PC-9 (cell line): ENCODE measurements around the gene ZMIZ1.

ENCODE experiments used
- EZH2 ChIP-seq: fragments of 200-600 bp; sonication (generic); IDR thresholded peaks from 2 replicates; pipeline ENCODE4 v1.8.0; 2017; ENCODE audit warnings: antibody characterized with exemption, low read depth
- TF ChIP-seq, protein P1 (sequence below): fragments of 200-600 bp; sonication (generic); conservative IDR thresholded peaks from 2 replicates; pipeline ENCODE4 v1.6.1; 2017; ENCODE audit warnings: mixed run types, antibody characterized with exemption, mild to moderate bottlenecking, moderate library complexity

- TF ChIP-seq, protein P1, sequence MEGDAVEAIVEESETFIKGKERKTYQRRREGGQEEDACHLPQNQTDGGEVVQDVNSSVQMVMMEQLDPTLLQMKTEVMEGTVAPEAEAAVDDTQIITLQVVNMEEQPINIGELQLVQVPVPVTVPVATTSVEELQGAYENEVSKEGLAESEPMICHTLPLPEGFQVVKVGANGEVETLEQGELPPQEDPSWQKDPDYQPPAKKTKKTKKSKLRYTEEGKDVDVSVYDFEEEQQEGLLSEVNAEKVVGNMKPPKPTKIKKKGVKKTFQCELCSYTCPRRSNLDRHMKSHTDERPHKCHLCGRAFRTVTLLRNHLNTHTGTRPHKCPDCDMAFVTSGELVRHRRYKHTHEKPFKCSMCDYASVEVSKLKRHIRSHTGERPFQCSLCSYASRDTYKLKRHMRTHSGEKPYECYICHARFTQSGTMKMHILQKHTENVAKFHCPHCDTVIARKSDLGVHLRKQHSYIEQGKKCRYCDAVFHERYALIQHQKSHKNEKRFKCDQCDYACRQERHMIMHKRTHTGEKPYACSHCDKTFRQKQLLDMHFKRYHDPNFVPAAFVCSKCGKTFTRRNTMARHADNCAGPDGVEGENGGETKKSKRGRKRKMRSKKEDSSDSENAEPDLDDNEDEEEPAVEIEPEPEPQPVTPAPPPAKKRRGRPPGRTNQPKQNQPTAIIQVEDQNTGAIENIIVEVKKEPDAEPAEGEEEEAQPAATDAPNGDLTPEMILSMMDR, result no peak
- no peak for TF ChIP-seq EZH2
These were observed 125.1 kb downstream of the ZMIZ1 start for GRCh38 chr10:79193694-79194382.
